Osteocyte (in vitro differentiated cells): Measurements from ENCODE around the gene ITGB3. TPM values are rescaled to one million over a fixed set of nuclear protein-coding genes. Genes with fewer than 3 reads are reported as not detected.
A peak's percentile ranks its signal among the peaks of the same experiment; 100 is the strongest.

Experiments
- DNase-seq: peaks from one replicate; pipeline ENCODE4 v3.0.0; 2021; ENCODE audit warnings: mixed read lengths; ENCODE audit not compliant: unreplicated experiment; ENCODE audit errors: extremely low spot score
- H3K27ac Mint-ChIP-seq: one replicate; pipeline ENCODE4 v1.8.0; 2021; ENCODE audit warnings: mild to moderate bottlenecking, mixed read lengths; ENCODE audit not compliant: unreplicated experiment
- H3K27me3 Mint-ChIP-seq: one replicate; pipeline ENCODE4 v1.8.0; 2021; ENCODE audit warnings: mixed read lengths; ENCODE audit not compliant: unreplicated experiment
- H3K36me3 Mint-ChIP-seq: one replicate; pipeline ENCODE4 v1.8.0; 2021; ENCODE audit warnings: mixed read lengths; ENCODE audit not compliant: unreplicated experiment
- H3K4me1 Mint-ChIP-seq: one replicate; pipeline ENCODE4 v1.8.0; 2021; ENCODE audit warnings: mixed read lengths; ENCODE audit not compliant: unreplicated experiment
- H3K4me3 Mint-ChIP-seq: one replicate; pipeline ENCODE4 v1.8.0; 2021; ENCODE audit warnings: mild to moderate bottlenecking, moderate library complexity, mixed read lengths; ENCODE audit not compliant: unreplicated experiment
- H3K9me3 Mint-ChIP-seq: one replicate; pipeline ENCODE4 v1.8.0; 2021; ENCODE audit warnings: mixed read lengths; ENCODE audit not compliant: unreplicated experiment
- long read RNA-seq: library from polyadenylated mRNA; unstranded; transcript quantifications from one replicate; pipeline ENCODE4 v2.0.0, GENCODE V29; 2021
- total RNA-seq: library from RNA; stranded (reverse); gene quantifications from 2 replicates; pipeline ENCODE4 v1.2.1, GENCODE V29; 2021
- TF ChIP-seq, protein P1 (sequence below): fragments of 200-600 bp; sonication (generic); IDR thresholded peaks from 2 replicates; pipeline ENCODE4 v1.5.0; 2021; ENCODE audit warnings: antibody characterized with exemption, mild to moderate bottlenecking, moderate library complexity

Gene ITGB3
- total RNA-seq = 2.5 and 3.3 TPM in 2 replicates
- long read RNA-seq, partial matches to known transcripts = 0 of 1 reads
- long read RNA-seq, other reads (novel, unspliced or antisense) = 0 of 1 reads

DNA sequence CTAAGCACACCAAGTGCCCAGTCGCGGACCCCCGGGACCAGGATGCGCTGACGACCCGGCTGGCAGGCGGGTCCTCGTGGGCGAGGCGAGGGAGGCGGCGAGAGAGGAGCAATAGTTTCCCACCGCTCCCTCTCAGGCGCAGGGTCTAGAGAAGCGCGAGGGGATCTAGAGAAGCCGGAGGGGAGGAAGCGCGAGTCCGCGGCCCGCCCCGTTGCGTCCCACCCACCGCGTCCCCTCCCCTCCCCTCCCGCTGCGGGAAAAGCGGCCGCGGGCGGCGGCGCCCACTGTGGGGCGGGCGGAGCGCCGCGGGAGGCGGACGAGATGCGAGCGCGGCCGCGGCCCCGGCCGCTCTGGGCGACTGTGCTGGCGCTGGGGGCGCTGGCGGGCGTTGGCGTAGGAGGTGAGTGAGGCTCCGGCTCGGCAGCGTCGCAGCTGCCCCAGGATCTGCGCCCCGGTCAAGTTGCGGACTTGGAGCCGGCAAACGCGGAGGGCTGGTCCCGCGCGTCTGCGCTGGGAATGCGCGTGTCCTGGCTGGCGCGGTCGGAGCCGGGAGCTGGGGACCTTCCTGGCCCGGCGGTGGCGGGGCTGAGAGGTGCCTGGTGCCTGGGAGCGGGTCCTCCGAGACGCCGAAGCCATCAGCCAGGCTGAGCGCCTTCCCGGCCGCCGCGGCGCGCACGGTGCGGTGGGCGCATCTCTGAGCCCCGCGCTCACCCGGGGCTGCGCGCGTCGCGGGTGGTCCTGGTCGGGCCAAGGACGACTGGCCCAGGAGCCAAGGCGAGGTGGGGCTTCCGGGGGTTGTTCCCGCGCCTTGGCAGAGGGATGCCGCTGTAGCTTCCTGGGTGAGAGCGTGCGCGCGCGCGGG is at the start of gene ITGB3:
Gene ITGB3, plus strand, starts transcription at position 287 of the 862 bp plus-strand sequence. Its CDS starts 35 bp downstream, at position 322.
- Mint-ChIP-seq H3K4me1 (peaks cover 22% of the 10 kb centered on the region), H3K27me3 (no peaks in the 10 kb centered on the region), H3K9me3 (no peaks in the 10 kb centered on the region), H3K36me3 (no peaks in the 10 kb centered on the region), H3K4me3 (peak within 1 kb of the TSS; percentile 79), H3K27ac (peak within 1 kb of the TSS; percentile 45)
- peak; percentile 89 for DNase-seq
- TF ChIP-seq, protein P1, sequence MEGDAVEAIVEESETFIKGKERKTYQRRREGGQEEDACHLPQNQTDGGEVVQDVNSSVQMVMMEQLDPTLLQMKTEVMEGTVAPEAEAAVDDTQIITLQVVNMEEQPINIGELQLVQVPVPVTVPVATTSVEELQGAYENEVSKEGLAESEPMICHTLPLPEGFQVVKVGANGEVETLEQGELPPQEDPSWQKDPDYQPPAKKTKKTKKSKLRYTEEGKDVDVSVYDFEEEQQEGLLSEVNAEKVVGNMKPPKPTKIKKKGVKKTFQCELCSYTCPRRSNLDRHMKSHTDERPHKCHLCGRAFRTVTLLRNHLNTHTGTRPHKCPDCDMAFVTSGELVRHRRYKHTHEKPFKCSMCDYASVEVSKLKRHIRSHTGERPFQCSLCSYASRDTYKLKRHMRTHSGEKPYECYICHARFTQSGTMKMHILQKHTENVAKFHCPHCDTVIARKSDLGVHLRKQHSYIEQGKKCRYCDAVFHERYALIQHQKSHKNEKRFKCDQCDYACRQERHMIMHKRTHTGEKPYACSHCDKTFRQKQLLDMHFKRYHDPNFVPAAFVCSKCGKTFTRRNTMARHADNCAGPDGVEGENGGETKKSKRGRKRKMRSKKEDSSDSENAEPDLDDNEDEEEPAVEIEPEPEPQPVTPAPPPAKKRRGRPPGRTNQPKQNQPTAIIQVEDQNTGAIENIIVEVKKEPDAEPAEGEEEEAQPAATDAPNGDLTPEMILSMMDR = peak; percentile 51

DNA sequence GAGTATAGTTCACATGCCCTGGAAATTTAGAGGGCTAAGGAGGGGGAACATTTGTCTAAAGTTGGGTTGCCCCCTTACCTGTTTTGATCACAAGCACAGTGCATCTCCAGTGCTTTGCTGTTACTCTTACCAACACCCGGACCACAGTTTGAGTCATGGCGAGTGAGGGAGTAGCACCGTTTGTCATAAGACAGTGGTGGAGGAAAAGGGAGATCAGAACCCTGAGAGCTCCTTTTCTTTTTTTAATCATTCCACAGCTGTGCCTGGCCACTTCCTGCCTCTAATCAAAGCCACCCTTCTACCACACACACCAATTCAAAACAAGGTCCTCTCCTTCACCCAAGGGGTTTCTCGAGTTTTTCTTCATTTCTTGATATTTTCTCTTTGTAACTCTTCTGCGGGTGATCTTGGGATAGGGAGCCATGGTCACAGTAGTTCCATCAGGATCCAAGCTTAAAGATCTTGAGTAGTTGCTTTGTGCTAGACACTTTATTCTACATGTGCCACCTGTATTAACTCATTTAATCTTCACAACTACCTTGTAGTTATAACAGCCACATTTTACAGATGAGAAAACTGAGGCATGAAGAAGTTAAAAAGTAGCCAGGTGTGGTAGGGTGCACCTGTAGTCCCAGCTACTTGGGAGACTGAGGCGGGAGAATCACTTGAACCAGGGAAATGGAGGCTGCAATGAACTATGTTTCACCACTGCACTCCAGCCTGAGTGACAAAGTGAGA is 49.5 kb upstream of the ITGB3 start:
- Mint-ChIP-seq H3K4me3 (no peak overlapping the region), H3K4me1 (peaks cover 36% of the 10 kb centered on the region), H3K27ac (peak overlapping the region; percentile 74), H3K36me3 (no peaks in the 10 kb centered on the region), H3K27me3 (no peaks in the 10 kb centered on the region), H3K9me3 (no peaks in the 10 kb centered on the region)
- no peak for DNase-seq
- TF ChIP-seq, protein P1 = no peak

DNA sequence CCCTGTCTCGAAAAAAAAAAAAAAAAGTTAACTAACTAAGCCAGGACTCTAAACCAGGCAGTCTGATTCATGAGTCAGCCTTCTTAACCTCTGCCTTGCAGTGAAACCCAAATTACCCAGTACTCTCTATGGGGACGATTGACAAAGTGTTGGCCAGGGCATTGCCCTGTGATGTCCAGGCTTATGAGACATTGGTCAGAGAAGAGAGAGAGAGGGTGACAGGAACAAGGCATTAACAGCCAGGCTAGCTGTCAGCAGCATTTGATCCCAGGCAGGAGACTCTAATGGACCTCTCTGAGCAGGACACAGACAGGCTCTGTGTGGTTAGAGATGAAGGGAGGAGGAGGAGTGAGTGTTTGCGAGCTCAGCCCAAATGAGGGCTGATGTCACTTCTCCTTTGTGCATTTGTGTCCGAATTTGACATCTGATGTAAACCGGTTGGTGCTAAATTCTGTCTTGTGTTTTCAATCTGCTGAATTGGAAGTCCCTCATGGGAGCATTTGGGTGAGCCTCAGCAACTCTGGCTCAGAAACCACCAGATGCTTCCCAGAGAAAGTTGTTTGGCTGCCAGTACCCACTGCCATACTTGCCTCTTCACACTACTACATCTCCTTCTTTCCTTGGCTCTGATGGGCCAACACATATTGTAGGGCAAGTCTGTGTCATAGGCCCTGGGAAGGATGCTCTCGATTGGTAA is 48.8 kb upstream of the ITGB3 start:
- Mint-ChIP-seq H3K27ac (peak overlapping the region; percentile 74), H3K4me3 (peak overlapping the region; percentile 10)

DNA sequence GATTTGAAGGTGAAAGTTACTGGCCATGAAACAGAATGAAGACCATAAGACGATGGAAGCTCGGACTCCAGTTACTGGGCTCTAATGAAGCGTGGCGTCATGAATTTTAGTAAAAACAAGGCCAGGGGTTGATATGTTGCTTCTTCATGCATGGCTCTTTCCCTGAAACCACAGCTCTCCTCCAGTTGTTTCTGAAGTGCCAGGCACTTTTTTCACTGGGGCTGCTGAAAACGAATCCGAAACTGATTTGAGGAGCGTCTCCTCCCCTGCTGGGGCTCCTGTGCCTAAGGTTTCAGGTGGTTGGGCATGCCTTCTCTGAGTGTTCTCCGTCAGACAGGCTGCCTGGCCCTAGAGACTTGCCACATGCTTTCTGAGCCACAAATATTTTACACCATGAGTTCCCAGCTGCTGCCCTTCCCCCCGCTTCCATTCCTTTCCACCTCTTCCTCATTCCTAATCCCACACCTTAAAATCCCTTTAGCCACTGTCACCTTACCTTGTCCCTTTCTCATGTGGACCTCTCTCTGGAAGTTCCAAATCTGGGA is 48.1 kb upstream of the ITGB3 start:
- no peaks in the 10 kb centered on the region for H3K9me3 Mint-ChIP-seq
- peak overlapping the region; percentile 10 for H3K4me3 Mint-ChIP-seq
- TF ChIP-seq, protein P1 = no peak
- peak overlapping the region; percentile 74 for H3K27ac Mint-ChIP-seq
- H3K27me3 Mint-ChIP-seq = no peaks in the 10 kb centered on the region
- peaks cover 47% of the 10 kb centered on the region for H3K4me1 Mint-ChIP-seq
- DNase-seq = no peak
- H3K36me3 Mint-ChIP-seq = no peaks in the 10 kb centered on the region

More for the DNA sequence above, 48.8 kb upstream of the ITGB3 start:
- H3K27me3 Mint-ChIP-seq = no peaks in the 10 kb centered on the region
- no peak for DNase-seq
- TF ChIP-seq, protein P1 = no peak
- no peaks in the 10 kb centered on the region for H3K9me3 Mint-ChIP-seq
- peaks cover 41% of the 10 kb centered on the region for H3K4me1 Mint-ChIP-seq
- H3K36me3 Mint-ChIP-seq = no peaks in the 10 kb centered on the region
